ENCODE measurements around the gene KCNIP1. TPM values are rescaled to one million over a fixed set of nuclear protein-coding genes. Genes with fewer than 3 reads are reported as not detected.

The KCNIP1 gene
- total RNA-seq, 2 experiments from 2014 or later, result not detected

- ChIA-PET POLR2A (no interaction called here), CTCF (no interaction called here)
- Mint-ChIP-seq H3K4me3 (no peak overlapping the region), H3K27me3 (peaks cover 28% of the 10 kb centered on the region), H3K4me1 (peaks cover 2% of the 10 kb centered on the region), H3K36me3 (ENCODE audit: low read depth) (no peaks in the 10 kb centered on the region), H3K9me3 (ENCODE audit: low read depth) (no peaks in the 10 kb centered on the region), H3K27ac (no peak overlapping the region)
- DNase-seq (no peak), ATAC-seq (no peak)
- intact Hi-C loops (cut with DNase I, micrococcal nuclease), result no loop called here
Observed at GRCh38 chr5:170739446-170739845, 235.6 kb downstream of the KCNIP1 start.

GRCh38 chr5:170740551-170741205 lies 236.9 kb downstream of the KCNIP1 start:
- no peaks in the 10 kb centered on the region for H3K36me3 Mint-ChIP-seq (ENCODE audit: low read depth)
- H3K9me3 Mint-ChIP-seq (ENCODE audit: low read depth), result no peaks in the 10 kb centered on the region
- ChIA-PET CTCF (interaction anchor here (1.3 kb wide), 1 partner anchor 114 kb away, joined by 3 read pairs; no protein-coding TSS in a partner anchor), POLR2A (no interaction called here)
- no peak for ATAC-seq
- H3K27me3 Mint-ChIP-seq, result peaks cover 29% of the 10 kb centered on the region
- H3K4me3 Mint-ChIP-seq, result no peak overlapping the region
- intact Hi-C loops (cut with DNase I, micrococcal nuclease), result loop anchor here in 1 of 2 experiments (10.0 kb wide), 1 partner anchor 404 kb away; no protein-coding TSS in a partner anchor
- no peak overlapping the region for H3K27ac Mint-ChIP-seq
- H3K4me1 Mint-ChIP-seq, result peaks cover 2% of the 10 kb centered on the region
- DNase-seq, result no peak

- Mint-ChIP-seq H3K4me1 (peaks cover 2% of the 10 kb centered on the region), H3K36me3 (ENCODE audit: low read depth) (no peaks in the 10 kb centered on the region), H3K27me3 (peaks cover 33% of the 10 kb centered on the region), H3K4me3 (no peak overlapping the region), H3K9me3 (ENCODE audit: low read depth) (no peaks in the 10 kb centered on the region), H3K27ac (no peak overlapping the region)
- ATAC-seq (no peak), DNase-seq (no peak)
- POLR2A ChIA-PET, result no interaction called here
- CTCF ChIA-PET, result interaction anchor here (0.7 kb wide), 1 partner anchor 47 kb away, joined by 3 read pairs; no protein-coding TSS in a partner anchor
- intact Hi-C loops (cut with DNase I, micrococcal nuclease), result loop anchor here in 1 of 2 experiments (10.0 kb wide), 1 partner anchor 403 kb away; no protein-coding TSS in a partner anchor
Observed at GRCh38 chr5:170741801-170742200, 238.0 kb downstream of the KCNIP1 start.

GRCh38 chr5:170743876-170744212 lies 240.0 kb downstream of the KCNIP1 start:
- CTCF ChIA-PET, result interaction anchor here (1.1 kb wide), 1 partner anchor 339 kb away, joined by 3 read pairs; no protein-coding TSS in a partner anchor
- no peaks in the 10 kb centered on the region for H3K36me3 Mint-ChIP-seq (ENCODE audit: low read depth)
- DNase-seq, result no peak

GRCh38 chr5:170745481-170746071 lies 241.8 kb downstream of the KCNIP1 start:
- DNase-seq (no peak), ATAC-seq (no peak)
- ChIA-PET CTCF (interaction anchor here (0.6 to 2.6 kb wide), 6 partner anchors 45 to 649 kb away, joined by 3 to 10 read pairs (median 3); no protein-coding TSS in a partner anchor), POLR2A (interaction anchor here (0.7 kb wide), 1 partner anchor 85 kb away, joined by 3 read pairs; no protein-coding TSS in a partner anchor)
- Mint-ChIP-seq H3K27ac (no peak overlapping the region), H3K36me3 (ENCODE audit: low read depth) (no peaks in the 10 kb centered on the region), H3K9me3 (ENCODE audit: low read depth) (no peaks in the 10 kb centered on the region), H3K4me3 (no peak overlapping the region), H3K4me1 (peaks cover 2% of the 10 kb centered on the region), H3K27me3 (peaks cover 38% of the 10 kb centered on the region)
- intact Hi-C loops (cut with DNase I, micrococcal nuclease), result loop anchor here (2.0 to 10.0 kb wide), 4 partner anchors 399 to 1297 kb away; no protein-coding TSS in a partner anchor

More at GRCh38 chr5:170743876-170744212, 240.0 kb downstream of the KCNIP1 start:
- intact Hi-C loops (cut with DNase I, micrococcal nuclease), result loop anchor here in 1 of 2 experiments (1.0 to 10.0 kb wide), 7 partner anchors 47 to 1163 kb away; no protein-coding TSS in a partner anchor
- Mint-ChIP-seq H3K27me3 (peaks cover 37% of the 10 kb centered on the region), H3K9me3 (ENCODE audit: low read depth) (no peaks in the 10 kb centered on the region), H3K4me1 (peaks cover 2% of the 10 kb centered on the region), H3K4me3 (no peak overlapping the region), H3K27ac (no peak overlapping the region)
- ATAC-seq, result no peak
- POLR2A ChIA-PET, result no interaction called here

GRCh38 chr5:170746075-170746960 lies 242.5 kb downstream of the KCNIP1 start:
- POLR2A ChIA-PET, result no interaction called here
- peaks cover 41% of the 10 kb centered on the region for H3K27me3 Mint-ChIP-seq
- H3K9me3 Mint-ChIP-seq (ENCODE audit: low read depth), result no peaks in the 10 kb centered on the region
- no peak overlapping the region for H3K4me3 Mint-ChIP-seq
- no peaks in the 10 kb centered on the region for H3K36me3 Mint-ChIP-seq (ENCODE audit: low read depth)
- intact Hi-C loops (cut with DNase I, micrococcal nuclease), result loop anchor here (5.0 to 10.0 kb wide), 3 partner anchors 398 to 1296 kb away; no protein-coding TSS in a partner anchor
- DNase-seq, result no peak
- ATAC-seq, result no peak
- peaks cover 2% of the 10 kb centered on the region for H3K4me1 Mint-ChIP-seq
- CTCF ChIA-PET, result interaction anchor here (0.7 to 2.6 kb wide), 3 partner anchors 45 to 853 kb away, joined by 3 to 10 read pairs (median 4); no protein-coding TSS in a partner anchor
- no peak overlapping the region for H3K27ac Mint-ChIP-seq

- DNase-seq (no peak), ATAC-seq (no peak)
- Mint-ChIP-seq H3K4me1 (peaks cover 2% of the 10 kb centered on the region), H3K27ac (no peak overlapping the region), H3K9me3 (ENCODE audit: low read depth) (no peaks in the 10 kb centered on the region), H3K27me3 (peaks cover 37% of the 10 kb centered on the region), H3K4me3 (no peak overlapping the region), H3K36me3 (ENCODE audit: low read depth) (no peaks in the 10 kb centered on the region)
- intact Hi-C loops (cut with DNase I, micrococcal nuclease), result loop anchor here (5.0 to 10.0 kb wide), 3 partner anchors 398 to 1295 kb away; no protein-coding TSS in a partner anchor
- ChIA-PET POLR2A (no interaction called here), CTCF (interaction anchor here (0.7 to 2.6 kb wide), 2 partner anchors 45 to 853 kb away, joined by 3 to 10 read pairs; no protein-coding TSS in a partner anchor)
Observed at GRCh38 chr5:170746961-170747340, 243.1 kb downstream of the KCNIP1 start.

GRCh38 chr5:170747357-170747756 lies 243.5 kb downstream of the KCNIP1 start:
- Mint-ChIP-seq H3K36me3 (ENCODE audit: low read depth) (no peaks in the 10 kb centered on the region), H3K27ac (no peak overlapping the region), H3K4me3 (no peak overlapping the region), H3K4me1 (peaks cover 2% of the 10 kb centered on the region), H3K9me3 (ENCODE audit: low read depth) (no peaks in the 10 kb centered on the region), H3K27me3 (peaks cover 36% of the 10 kb centered on the region)
- intact Hi-C loops (cut with DNase I, micrococcal nuclease), result loop anchor here (5.0 to 10.0 kb wide), 3 partner anchors 397 to 1295 kb away; no protein-coding TSS in a partner anchor
- ATAC-seq (no peak), DNase-seq (no peak)
- CTCF ChIA-PET, result no interaction called here
- POLR2A ChIA-PET, result no interaction called here

- ChIA-PET POLR2A (no interaction called here), CTCF (interaction anchor here (0.7 kb wide), 1 partner anchor 334 kb away, joined by 3 read pairs; no protein-coding TSS in a partner anchor)
- H3K36me3 Mint-ChIP-seq (ENCODE audit: low read depth), result no peaks in the 10 kb centered on the region
- ATAC-seq, result no peak
- H3K27me3 Mint-ChIP-seq, result peaks cover 38% of the 10 kb centered on the region
- no peak overlapping the region for H3K4me3 Mint-ChIP-seq
- H3K4me1 Mint-ChIP-seq, result peaks cover 2% of the 10 kb centered on the region
- no peaks in the 10 kb centered on the region for H3K9me3 Mint-ChIP-seq (ENCODE audit: low read depth)
- DNase-seq, result no peak
- intact Hi-C loops (cut with DNase I, micrococcal nuclease), result loop anchor here (5.0 to 10.0 kb wide), 3 partner anchors 397 to 1294 kb away; no protein-coding TSS in a partner anchor
- H3K27ac Mint-ChIP-seq, result no peak overlapping the region
Observed at GRCh38 chr5:170747851-170748250, 244.0 kb downstream of the KCNIP1 start.

GRCh38 chr5:170748951-170749471 lies 245.2 kb downstream of the KCNIP1 start:
- DNase-seq (no peak), ATAC-seq (no peak)
- Mint-ChIP-seq H3K27me3 (peaks cover 27% of the 10 kb centered on the region), H3K9me3 (ENCODE audit: low read depth) (no peaks in the 10 kb centered on the region), H3K4me1 (peaks cover 2% of the 10 kb centered on the region), H3K36me3 (ENCODE audit: low read depth) (no peaks in the 10 kb centered on the region), H3K4me3 (no peak overlapping the region), H3K27ac (no peak overlapping the region)
- ChIA-PET CTCF (no interaction called here), POLR2A (no interaction called here)
- intact Hi-C loops (cut with DNase I, micrococcal nuclease), result loop anchor here (5.0 to 10.0 kb wide), 3 partner anchors 396 to 1293 kb away; no protein-coding TSS in a partner anchor

Data from activated CD4-positive, alpha-beta T cell treated with anti-CD3 and anti-CD28 coated beads for 36 hours (primary cell).